ENCODE results near the gene CMA1. TPM values are rescaled to one million over a fixed set of nuclear protein-coding genes. Genes with fewer than 3 reads are reported as not detected.

The CMA1 gene
- total and polyA plus RNA-seq, 2 experiments from 2014 or later: not detected

- H3K4me1 ChIP-seq (ENCODE audit: insufficient read depth): no peaks in the 10 kb centered on the region
- H3K79me2 ChIP-seq (replicated peaks; ENCODE audit: insufficient read depth): no peaks in the 10 kb centered on the region
- no peaks in the 10 kb centered on the region for H3K27me3 ChIP-seq (ENCODE audit: insufficient read depth)
- Mint-ChIP-seq H3K4me1 (peaks cover 19% of the 10 kb centered on the region; the same call in 2 of the 3 replicates), H3K9me3 (peaks cover 31% of the 10 kb centered on the region), H3K27ac (no peak overlapping the region), H3K4me3 (no peak overlapping the region), H3K27me3 (ENCODE audit: insufficient read depth, low read depth, poor library complexity) (peaks cover 2% of the 10 kb centered on the region), H3K36me3 (ENCODE audit: low read depth) (peaks cover 32% of the 10 kb centered on the region; the same call in 2 of the 3 replicates)
- no peaks in the 10 kb centered on the region for H4K20me1 ChIP-seq (replicated peaks; ENCODE audit: insufficient read depth)
- H3K4me2 ChIP-seq: no peak overlapping the region
- H3F3A ChIP-seq (replicated peaks; ENCODE audit: low read depth): no peaks in the 10 kb centered on the region
- no peaks in the 10 kb centered on the region for H3K36me3 ChIP-seq (ENCODE audit: insufficient read depth)
- H3K4me3 ChIP-seq: no peak overlapping the region
- TF ChIP-seq, protein P1, sequence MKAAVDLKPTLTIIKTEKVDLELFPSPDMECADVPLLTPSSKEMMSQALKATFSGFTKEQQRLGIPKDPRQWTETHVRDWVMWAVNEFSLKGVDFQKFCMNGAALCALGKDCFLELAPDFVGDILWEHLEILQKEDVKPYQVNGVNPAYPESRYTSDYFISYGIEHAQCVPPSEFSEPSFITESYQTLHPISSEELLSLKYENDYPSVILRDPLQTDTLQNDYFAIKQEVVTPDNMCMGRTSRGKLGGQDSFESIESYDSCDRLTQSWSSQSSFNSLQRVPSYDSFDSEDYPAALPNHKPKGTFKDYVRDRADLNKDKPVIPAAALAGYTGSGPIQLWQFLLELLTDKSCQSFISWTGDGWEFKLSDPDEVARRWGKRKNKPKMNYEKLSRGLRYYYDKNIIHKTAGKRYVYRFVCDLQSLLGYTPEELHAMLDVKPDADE (IDR thresholded peaks at IDR 0.05): no peak
- TF ChIP-seq EZH2 (IDR thresholded peaks at IDR 0.05; ENCODE audit: low read depth, unreplicated experiment) (no peak), NANOG (IDR thresholded peaks at IDR 0.05; ENCODE audit: borderline replicate concordance) (no peak), JUNB (IDR thresholded peaks at IDR 0.05; ENCODE audit: unreplicated experiment) (no peak), EZH2phosphoT487 (IDR thresholded peaks at IDR 0.05; ENCODE audit: unreplicated experiment) (no peak), ZNF114 (CRISPR knock-in tag; IDR thresholded peaks at IDR 0.05) (no peak), REST (IDR thresholded peaks at IDR 0.05; ENCODE audit: unreplicated experiment) (no peak), CREB1 (CRISPR knock-in tag; IDR thresholded peaks at IDR 0.05; ENCODE audit: low read depth) (no peak)
- H2AFZ ChIP-seq: no peak overlapping the region
- no peaks in the 10 kb centered on the region for H3K9me2 ChIP-seq (ENCODE audit: insufficient read depth)
- no peak overlapping the region for H3K27ac ChIP-seq (ENCODE audit: low read depth)
- no peak for ATAC-seq
- no peak for DNase-seq (ENCODE audit: low spot score)
Measured at GRCh38 chr14:24542346-24542936, 34.4 kb upstream of the CMA1 start.

DNA sequence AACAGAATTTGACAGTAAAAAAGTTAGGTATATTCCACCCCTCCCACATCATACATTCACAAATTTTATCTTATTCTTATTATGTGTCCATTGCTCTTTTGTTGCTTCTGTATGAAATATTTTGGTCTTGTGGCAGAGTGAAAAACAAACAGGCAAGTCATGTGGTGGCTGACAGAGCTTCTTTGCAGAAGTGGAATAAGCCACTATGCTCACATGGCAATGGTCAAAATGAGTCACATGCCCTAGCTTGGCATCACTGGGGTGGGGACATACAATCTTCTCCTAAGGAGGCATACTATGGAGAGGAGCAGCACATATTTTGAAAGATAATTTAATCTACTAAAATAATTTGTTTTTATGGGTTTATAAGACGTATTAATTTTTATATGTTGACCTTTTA is 27.7 kb upstream of the CMA1 start:
- ATAC-seq (no peak), DNase-seq (ENCODE audit: low spot score) (no peak)
- H3K4me3 ChIP-seq: no peak overlapping the region
- no peak overlapping the region for H3K27ac Mint-ChIP-seq
- H2AFZ ChIP-seq: no peak overlapping the region
- no peaks in the 10 kb centered on the region for H3F3A ChIP-seq (replicated peaks; ENCODE audit: low read depth)
- H3K79me2 ChIP-seq (replicated peaks; ENCODE audit: insufficient read depth): no peaks in the 10 kb centered on the region
- H3K4me1 ChIP-seq (ENCODE audit: insufficient read depth): no peaks in the 10 kb centered on the region
- no peak overlapping the region for H3K4me3 Mint-ChIP-seq
- H3K27me3 ChIP-seq (ENCODE audit: insufficient read depth): no peaks in the 10 kb centered on the region
- H3K9me3 Mint-ChIP-seq: no peaks in the 10 kb centered on the region; the same call in 1 of the 3 replicates
- no peaks in the 10 kb centered on the region for H3K36me3 ChIP-seq (ENCODE audit: insufficient read depth)
- H3K4me2 ChIP-seq: no peak overlapping the region
- no peaks in the 10 kb centered on the region for H4K20me1 ChIP-seq (replicated peaks; ENCODE audit: insufficient read depth)
- no peak overlapping the region for H3K27ac ChIP-seq (ENCODE audit: low read depth)
- no peaks in the 10 kb centered on the region for H3K36me3 Mint-ChIP-seq (ENCODE audit: low read depth)
- H3K27me3 Mint-ChIP-seq (ENCODE audit: insufficient read depth, low read depth, poor library complexity): no peaks in the 10 kb centered on the region
- 0 out of 2 replicates have a peak, but pooled peaks cover 5% of the 10 kb centered on the region for H3K9me2 ChIP-seq (ENCODE audit: insufficient read depth)
- H3K4me1 Mint-ChIP-seq: no peaks in the 10 kb centered on the region
- TF ChIP-seq ZNF331 (CRISPR knock-in tag; IDR thresholded peaks at IDR 0.05; ENCODE audit: low read depth): no peak
- TF ChIP-seq EZH2 (IDR thresholded peaks at IDR 0.05; ENCODE audit: low read depth, unreplicated experiment): no peak
- TF ChIP-seq NANOG (IDR thresholded peaks at IDR 0.05; ENCODE audit: borderline replicate concordance): no peak
- no peak for TF ChIP-seq JUNB (IDR thresholded peaks at IDR 0.05; ENCODE audit: unreplicated experiment)
- TF ChIP-seq EZH2phosphoT487 (IDR thresholded peaks at IDR 0.05; ENCODE audit: unreplicated experiment): no peak
- TF ChIP-seq, protein P2, sequence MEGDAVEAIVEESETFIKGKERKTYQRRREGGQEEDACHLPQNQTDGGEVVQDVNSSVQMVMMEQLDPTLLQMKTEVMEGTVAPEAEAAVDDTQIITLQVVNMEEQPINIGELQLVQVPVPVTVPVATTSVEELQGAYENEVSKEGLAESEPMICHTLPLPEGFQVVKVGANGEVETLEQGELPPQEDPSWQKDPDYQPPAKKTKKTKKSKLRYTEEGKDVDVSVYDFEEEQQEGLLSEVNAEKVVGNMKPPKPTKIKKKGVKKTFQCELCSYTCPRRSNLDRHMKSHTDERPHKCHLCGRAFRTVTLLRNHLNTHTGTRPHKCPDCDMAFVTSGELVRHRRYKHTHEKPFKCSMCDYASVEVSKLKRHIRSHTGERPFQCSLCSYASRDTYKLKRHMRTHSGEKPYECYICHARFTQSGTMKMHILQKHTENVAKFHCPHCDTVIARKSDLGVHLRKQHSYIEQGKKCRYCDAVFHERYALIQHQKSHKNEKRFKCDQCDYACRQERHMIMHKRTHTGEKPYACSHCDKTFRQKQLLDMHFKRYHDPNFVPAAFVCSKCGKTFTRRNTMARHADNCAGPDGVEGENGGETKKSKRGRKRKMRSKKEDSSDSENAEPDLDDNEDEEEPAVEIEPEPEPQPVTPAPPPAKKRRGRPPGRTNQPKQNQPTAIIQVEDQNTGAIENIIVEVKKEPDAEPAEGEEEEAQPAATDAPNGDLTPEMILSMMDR (conservative IDR thresholded peaks at IDR 0.05; ENCODE audit: low read depth in 2 of 2): no peak
- TF ChIP-seq POLR2AphosphoS5 (IDR thresholded peaks at IDR 0.05; ENCODE audit: low read depth): no peak
- no peak for TF ChIP-seq REST (IDR thresholded peaks at IDR 0.05; ENCODE audit: unreplicated experiment)
- TF ChIP-seq STAT1 (IDR thresholded peaks at IDR 0.05; ENCODE audit: unreplicated experiment): no peak
- no peak for TF ChIP-seq CREB1 (CRISPR knock-in tag; IDR thresholded peaks at IDR 0.05; ENCODE audit: low read depth)
- TF ChIP-seq, protein P1 (IDR thresholded peaks at IDR 0.05): no peak

Data from GM23338 (cell line).